CD14-positive monocyte (primary cell): Measurements from ENCODE around the gene TEAD1. TPM values are rescaled to one million over a fixed set of nuclear protein-coding genes. Genes with fewer than 3 reads are reported as not detected.

Source experiments
- DNase-seq, 3 donors: peaks; one replicate each; pipeline ENCODE4 v3.0.0-alpha.2; 2011 to 2022
- H2AFZ ChIP-seq: 2 replicates; pipeline ENCODE4 v1.6.0; 2012; ENCODE audit warnings: mild to moderate bottlenecking, low read depth, low read length, inconsistent platforms; ENCODE audit not compliant: insufficient read depth, poor library complexity, severe bottlenecking
- H3K27ac ChIP-seq, 2 donors: 1 replicate in 1 of 2; 2 replicates in 1 of 2; pipeline ENCODE4 v1.5.1; 2012 to 2013; ENCODE audit warnings: low read length in 2 of 2, control low read depth in 1 of 2, inconsistent platforms in 1 of 2, low read depth in 1 of 2, mild to moderate bottlenecking in 1 of 2
- H3K27me3 ChIP-seq, 2 donors: one replicate each; pipeline versions ENCODE4 v1.6.0 to v1.6.1; 2011 to 2013; ENCODE audit warnings: low read length in 2 of 2; ENCODE audit not compliant: control insufficient read depth in 2 of 2, insufficient read depth in 2 of 2
- H3K36me3 ChIP-seq, 2 donors: replicated peaks in 1 of 2; 1 replicate in 1 of 2; 2 replicates in 1 of 2; pipeline versions ENCODE4 v1.5.1 to v1.6.1; 2012 to 2013; ENCODE audit warnings: low read length in 2 of 2, control low read depth in 1 of 2, inconsistent platforms in 1 of 2, mild to moderate bottlenecking in 1 of 2; ENCODE audit not compliant: insufficient read depth in 2 of 2, control insufficient read depth in 1 of 2
- H3K4me1 ChIP-seq, 2 donors: 1 replicate in 1 of 2; 2 replicates in 1 of 2; pipeline versions ENCODE4 v1.5.1 to v1.6.1; 2012 to 2013; ENCODE audit warnings: low read length in 2 of 2, control low read depth in 1 of 2, inconsistent platforms in 1 of 2, mild to moderate bottlenecking in 1 of 2, moderate library complexity in 1 of 2; ENCODE audit not compliant: insufficient read depth in 2 of 2, control insufficient read depth in 1 of 2
- H3K4me2 ChIP-seq: replicated peaks from 2 replicates; pipeline ENCODE3; 2012; ENCODE audit warnings: low read length, moderate library complexity, mild to moderate bottlenecking; ENCODE audit not compliant: poor library complexity, severe bottlenecking; ENCODE audit errors: extremely low read depth
- H3K4me3 ChIP-seq, 3 experiments: fragments of 200-600 bp in 1 of 3; sonication (generic) in 1 of 3; replicated peaks in 1 of 3; 1 replicate in 2 of 3; 2 replicates in 1 of 3; pipeline ENCODE4 v1.5.1; 2011 to 2013; ENCODE audit warnings: low read length in 3 of 3, mild to moderate bottlenecking in 3 of 3, control low read depth in 2 of 3, low read depth in 2 of 3, inconsistent platforms in 1 of 3, moderate library complexity in 1 of 3
- H3K79me2 ChIP-seq: 2 replicates; pipeline ENCODE4 v1.6.0; 2012; ENCODE audit warnings: mild to moderate bottlenecking, control low read depth, inconsistent platforms, low read length, moderate library complexity; ENCODE audit not compliant: insufficient read depth
- H3K9ac ChIP-seq: 2 replicates; pipeline ENCODE4 v1.6.0; 2017; ENCODE audit warnings: low read length, mild to moderate bottlenecking; ENCODE audit not compliant: insufficient read depth, poor library complexity, severe bottlenecking
- H3K9me3 ChIP-seq, 2 donors: replicated peaks in 1 of 2; 1 replicate in 1 of 2; 2 replicates in 1 of 2; pipeline versions ENCODE4 v1.5.1 to v1.6.1; 2012 to 2013; ENCODE audit warnings: low read length in 2 of 2, control low read depth in 1 of 2; ENCODE audit not compliant: control insufficient read depth in 1 of 2, insufficient read depth in 1 of 2
- H4K20me1 ChIP-seq: 2 replicates; pipeline ENCODE4 v1.6.0; 2012; ENCODE audit warnings: mild to moderate bottlenecking, low read length, control low read depth, moderate library complexity; ENCODE audit not compliant: insufficient read depth
- H3K27ac Mint-ChIP-seq, 7 donors: one replicate each; pipeline ENCODE4 v1.8.0; 2020; ENCODE audit warnings: mild to moderate bottlenecking in 7 of 7, mixed read lengths in 7 of 7, moderate library complexity in 6 of 7, inconsistent platforms in 2 of 7
- H3K27me3 Mint-ChIP-seq, 3 donors: one replicate each; pipeline ENCODE4 v1.8.0; 2021 to 2022; ENCODE audit warnings: low read depth in 3 of 3, mild to moderate bottlenecking in 3 of 3, mixed read lengths in 3 of 3, moderate library complexity in 3 of 3, inconsistent platforms in 1 of 3
- H3K36me3 Mint-ChIP-seq, 2 donors: one replicate each; pipeline ENCODE4 v1.8.0; 2020; ENCODE audit warnings: mixed read lengths in 2 of 2, inconsistent platforms in 1 of 2, mild to moderate bottlenecking in 1 of 2
- H3K4me1 Mint-ChIP-seq: one replicate; pipeline ENCODE4 v1.8.0; 2020; ENCODE audit warnings: mild to moderate bottlenecking, mixed read lengths
- H3K4me3 Mint-ChIP-seq, 2 donors: one replicate each; pipeline ENCODE4 v1.8.0; 2020; ENCODE audit warnings: mild to moderate bottlenecking in 2 of 2, mixed read lengths in 2 of 2, moderate library complexity in 1 of 2
- H3K9me3 Mint-ChIP-seq, 7 donors: one replicate each; pipeline ENCODE4 v1.8.0; 2020 to 2022; ENCODE audit warnings: mixed read lengths in 7 of 7, mild to moderate bottlenecking in 6 of 7, moderate library complexity in 6 of 7, inconsistent platforms in 2 of 7
- WGBS: methylation state at CpG from one replicate; pipeline ENCODE4 v1.1.5; 2013; ENCODE audit warnings: missing lambda C conversion rate; ENCODE audit not compliant: insufficient coverage; 5-methylcytosine and 5-hydroxymethylcytosine counted together
- intact Hi-C, 2 donors: fragments of 100-400 bp; cut with micrococcal nuclease; formaldehyde crosslinking; loops; one replicate each; pipeline versions ENCODE4 v1.15.0 to v1.15.1; 2023
- polyA plus RNA-seq, 3 donors: library from polyadenylated mRNA; depleted of rRNA in 1 of 3; unstranded in 2 of 3; stranded (reverse) in 1 of 3; fragments of 300-500 nt in 2 of 3; fragments of >200 nt in 1 of 3; fragmentation: Illumina TruSeq in 2 of 3; gene quantifications; 1 replicate in 2 of 3; 2 replicates in 1 of 3; pipeline ENCODE4 v1.2.3, GENCODE V29; 2012 to 2021
- TF ChIP-seq, protein P1 (sequence below): fragments of 200-600 bp; IDR thresholded peaks from one replicate; pipeline ENCODE4 v1.8.0; 2022; ENCODE audit warnings: antibody characterized with exemption, mild to moderate bottlenecking

TEAD1 gene
- polyA plus RNA-seq, 3 donors = not detected

DNA sequence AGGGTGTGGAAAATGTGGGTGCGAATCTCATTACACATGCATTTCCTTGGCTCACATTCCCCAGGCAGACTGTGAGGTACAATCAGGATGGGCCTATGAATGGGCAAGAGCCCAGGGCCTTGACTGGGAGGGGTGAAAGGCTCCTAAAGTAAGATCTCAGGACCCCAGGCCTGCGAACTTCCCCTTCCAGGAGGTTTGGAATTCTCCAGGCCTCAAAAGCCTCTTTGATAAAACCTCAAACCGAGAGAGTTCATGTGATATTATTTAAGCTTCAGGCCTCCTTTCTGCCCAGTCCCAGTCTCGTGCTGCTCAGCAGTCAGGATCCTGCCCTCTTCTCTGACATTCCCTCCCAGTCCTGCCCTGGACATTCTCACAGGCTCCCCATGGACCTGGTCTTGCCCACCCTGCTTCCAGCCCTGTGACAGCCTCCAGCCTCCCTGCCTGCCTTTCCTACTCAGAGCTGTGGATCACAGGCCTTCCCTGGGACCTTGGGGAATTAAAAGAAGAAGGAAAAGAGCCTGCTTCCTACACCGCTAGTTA is 37.3 kb upstream of the TEAD1 start:
- TF ChIP-seq, protein P1, sequence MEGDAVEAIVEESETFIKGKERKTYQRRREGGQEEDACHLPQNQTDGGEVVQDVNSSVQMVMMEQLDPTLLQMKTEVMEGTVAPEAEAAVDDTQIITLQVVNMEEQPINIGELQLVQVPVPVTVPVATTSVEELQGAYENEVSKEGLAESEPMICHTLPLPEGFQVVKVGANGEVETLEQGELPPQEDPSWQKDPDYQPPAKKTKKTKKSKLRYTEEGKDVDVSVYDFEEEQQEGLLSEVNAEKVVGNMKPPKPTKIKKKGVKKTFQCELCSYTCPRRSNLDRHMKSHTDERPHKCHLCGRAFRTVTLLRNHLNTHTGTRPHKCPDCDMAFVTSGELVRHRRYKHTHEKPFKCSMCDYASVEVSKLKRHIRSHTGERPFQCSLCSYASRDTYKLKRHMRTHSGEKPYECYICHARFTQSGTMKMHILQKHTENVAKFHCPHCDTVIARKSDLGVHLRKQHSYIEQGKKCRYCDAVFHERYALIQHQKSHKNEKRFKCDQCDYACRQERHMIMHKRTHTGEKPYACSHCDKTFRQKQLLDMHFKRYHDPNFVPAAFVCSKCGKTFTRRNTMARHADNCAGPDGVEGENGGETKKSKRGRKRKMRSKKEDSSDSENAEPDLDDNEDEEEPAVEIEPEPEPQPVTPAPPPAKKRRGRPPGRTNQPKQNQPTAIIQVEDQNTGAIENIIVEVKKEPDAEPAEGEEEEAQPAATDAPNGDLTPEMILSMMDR = no peak
- H3K4me1 ChIP-seq = no peaks in the 10 kb centered on the region
- H3K79me2 ChIP-seq = no peaks in the 10 kb centered on the region
- Mint-ChIP-seq H3K9me3 (no peaks in the 10 kb centered on the region), H3K4me1 (no peaks in the 10 kb centered on the region), H3K27ac (peak overlapping the region in 1 of 7 donors; percentile 72), H3K36me3 (no peaks in the 10 kb centered on the region), H3K27me3 (peaks cover 0 to 3% (median 2%) of the 10 kb centered on the region in 3 donors), H3K4me3 (no peak overlapping the region)
- no peak overlapping the region for H3K27ac ChIP-seq
- 91% methylated on average over 3 of the region's 5 CpGs for WGBS
- H3K4me3 ChIP-seq = no peak overlapping the region
- no peak overlapping the region for H2AFZ ChIP-seq
- H4K20me1 ChIP-seq = no peaks in the 10 kb centered on the region
- H3K27me3 ChIP-seq = no peaks in the 10 kb centered on the region
- H3K9ac ChIP-seq = no peak overlapping the region
- intact Hi-C loops = no loop called here
- no peaks in the 10 kb centered on the region for H3K9me3 ChIP-seq
- no peaks in the 10 kb centered on the region for H3K36me3 ChIP-seq
- H3K4me2 ChIP-seq = no peak overlapping the region
- no peak for DNase-seq

DNA sequence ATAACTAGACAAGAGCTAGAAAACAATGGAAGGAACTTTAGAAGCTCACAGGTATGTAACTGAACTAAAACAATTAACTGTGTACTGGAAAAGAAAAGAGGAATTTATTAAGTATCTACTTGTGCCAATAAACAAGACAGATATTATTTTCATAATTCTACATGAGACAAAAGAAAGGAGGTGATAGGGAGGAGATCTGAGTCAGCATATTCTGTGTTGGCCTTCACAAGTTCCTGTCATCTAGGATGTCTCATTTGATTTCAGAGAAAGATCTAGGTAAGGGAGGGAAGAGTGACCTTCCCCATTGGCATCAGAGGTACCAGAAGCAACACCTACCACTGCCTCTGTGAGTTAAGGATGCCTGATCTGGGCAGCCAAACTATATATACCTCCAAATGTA is 34.8 kb upstream of the TEAD1 start:
- H4K20me1 ChIP-seq = no peaks in the 10 kb centered on the region
- H3K27me3 ChIP-seq = no peaks in the 10 kb centered on the region
- H3K27ac ChIP-seq = no peak overlapping the region
- DNase-seq = no peak
- no peaks in the 10 kb centered on the region for H3K4me1 ChIP-seq
- TF ChIP-seq, protein P1 = no peak
- no peaks in the 10 kb centered on the region for H3K36me3 ChIP-seq
- Mint-ChIP-seq H3K27ac (no peak overlapping the region), H3K36me3 (no peaks in the 10 kb centered on the region), H3K4me3 (no peak overlapping the region), H3K27me3 (peaks cover 2 to 6% (median 5%) of the 10 kb centered on the region in 3 donors), H3K4me1 (no peaks in the 10 kb centered on the region), H3K9me3 (peaks cover 0 to under 1% (median 0%) of the 10 kb centered on the region in 7 donors)
- H3K9ac ChIP-seq = no peak overlapping the region
- no peak overlapping the region for H3K4me2 ChIP-seq
- H3K9me3 ChIP-seq = no peaks in the 10 kb centered on the region
- no peak overlapping the region for H2AFZ ChIP-seq
- no peaks in the 10 kb centered on the region for H3K79me2 ChIP-seq
- intact Hi-C loops = no loop called here
- H3K4me3 ChIP-seq = no peak overlapping the region
